K562 (cell line): ENCODE measurements around the gene CAB39.

Source experiments
- CHD2 ChIP-seq: IDR thresholded peaks from 2 replicates; pipeline ENCODE4 v1.6.1; 2011; ENCODE audit warnings: low read depth, low read length
- EP300 ChIP-seq: IDR thresholded peaks from 2 replicates; pipeline ENCODE4 v1.6.1; 2012; ENCODE audit warnings: low read length, improper control_type of control experiment
- MTA1 ChIP-seq: fragments of 450-650 bp; IDR thresholded peaks from 2 replicates; pipeline ENCODE4 v1.6.1; 2017; ENCODE audit warnings: borderline replicate concordance
- PHF21A ChIP-seq: fragments of 450-650 bp; IDR thresholded peaks from 2 replicates; pipeline ENCODE4 v1.6.1; 2017; ENCODE audit warnings: low read depth, borderline replicate concordance
- ZNF263 ChIP-seq: sonication (generic); formaldehyde crosslinking; IDR thresholded peaks from 2 replicates; pipeline ENCODE4 v1.8.0; 2022; ENCODE audit warnings: mild to moderate bottlenecking, missing genetic modification reagents, borderline replicate concordance
- TF ChIP-seq, protein P1 (sequence below): sonication (generic); formaldehyde crosslinking; IDR thresholded peaks from 2 replicates; pipeline ENCODE4 v1.8.0; 2022; ENCODE audit warnings: missing genetic modification reagents, mild to moderate bottlenecking, moderate library complexity, borderline replicate concordance

- TF ChIP-seq ZNF263 (CRISPR knock-in tag) (no peak), MTA1 (no peak), CHD2 (no peak), PHF21A (no peak), EP300 (no peak)
- TF ChIP-seq, protein P1, sequence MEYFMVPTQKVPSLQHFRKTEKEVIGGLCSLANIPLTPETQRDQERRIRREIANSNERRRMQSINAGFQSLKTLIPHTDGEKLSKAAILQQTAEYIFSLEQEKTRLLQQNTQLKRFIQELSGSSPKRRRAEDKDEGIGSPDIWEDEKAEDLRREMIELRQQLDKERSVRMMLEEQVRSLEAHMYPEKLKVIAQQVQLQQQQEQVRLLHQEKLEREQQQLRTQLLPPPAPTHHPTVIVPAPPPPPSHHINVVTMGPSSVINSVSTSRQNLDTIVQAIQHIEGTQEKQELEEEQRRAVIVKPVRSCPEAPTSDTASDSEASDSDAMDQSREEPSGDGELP (CRISPR knock-in tag), result no peak
Measured at GRCh38 chr2:230784795-230785194, 72.2 kb downstream of the CAB39 start.
